Measurements from ENCODE around the gene RHO.

DNA sequence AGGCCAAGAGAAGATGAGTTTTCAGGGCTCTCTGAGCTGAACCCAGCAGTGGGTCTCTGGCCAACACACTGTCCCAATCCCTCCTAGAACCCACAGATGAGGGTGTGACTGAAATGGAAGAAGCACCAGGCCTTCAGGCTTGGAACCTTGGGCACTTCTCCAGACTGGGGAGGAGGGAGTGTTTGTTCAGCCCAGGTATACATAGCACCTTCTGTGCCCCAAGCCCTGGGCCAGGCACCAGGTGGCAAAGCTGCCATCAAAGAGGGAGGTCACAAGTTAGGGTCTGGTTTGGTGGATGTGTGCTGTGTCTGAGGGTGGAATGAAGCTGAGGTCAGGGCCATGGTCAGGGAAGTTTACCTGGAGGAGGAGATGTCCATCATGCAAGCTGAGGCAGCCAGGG lies 15.8 kb upstream of the RHO start:
- TF ChIP-seq EZH2 (IDR thresholded peaks at IDR 0.05) (no peak), JUND (IDR thresholded peaks at IDR 0.05) (no peak), TCF7L2 (IDR thresholded peaks at IDR 0.05; ENCODE audit: borderline replicate concordance, extremely low read depth, insufficient read depth, insufficient read length) (no peak), RAD21 (IDR thresholded peaks at IDR 0.05; ENCODE audit: low read depth) (no peak), POLR2A (IDR thresholded peaks at IDR 0.05; ENCODE audit: borderline replicate concordance, extremely low read depth, insufficient read depth, insufficient read length) (no peak)
- TF ChIP-seq, protein P1, sequence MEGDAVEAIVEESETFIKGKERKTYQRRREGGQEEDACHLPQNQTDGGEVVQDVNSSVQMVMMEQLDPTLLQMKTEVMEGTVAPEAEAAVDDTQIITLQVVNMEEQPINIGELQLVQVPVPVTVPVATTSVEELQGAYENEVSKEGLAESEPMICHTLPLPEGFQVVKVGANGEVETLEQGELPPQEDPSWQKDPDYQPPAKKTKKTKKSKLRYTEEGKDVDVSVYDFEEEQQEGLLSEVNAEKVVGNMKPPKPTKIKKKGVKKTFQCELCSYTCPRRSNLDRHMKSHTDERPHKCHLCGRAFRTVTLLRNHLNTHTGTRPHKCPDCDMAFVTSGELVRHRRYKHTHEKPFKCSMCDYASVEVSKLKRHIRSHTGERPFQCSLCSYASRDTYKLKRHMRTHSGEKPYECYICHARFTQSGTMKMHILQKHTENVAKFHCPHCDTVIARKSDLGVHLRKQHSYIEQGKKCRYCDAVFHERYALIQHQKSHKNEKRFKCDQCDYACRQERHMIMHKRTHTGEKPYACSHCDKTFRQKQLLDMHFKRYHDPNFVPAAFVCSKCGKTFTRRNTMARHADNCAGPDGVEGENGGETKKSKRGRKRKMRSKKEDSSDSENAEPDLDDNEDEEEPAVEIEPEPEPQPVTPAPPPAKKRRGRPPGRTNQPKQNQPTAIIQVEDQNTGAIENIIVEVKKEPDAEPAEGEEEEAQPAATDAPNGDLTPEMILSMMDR (IDR thresholded peaks at IDR 0.05 in 2 of 3, conservative IDR thresholded peaks at IDR 0.05 in 1 of 3; ENCODE audit: borderline replicate concordance in 1 of 3, insufficient read depth in 1 of 3, low read depth in 2 of 3, low read length in 2 of 3): no peak
- TF ChIP-seq, protein P2, sequence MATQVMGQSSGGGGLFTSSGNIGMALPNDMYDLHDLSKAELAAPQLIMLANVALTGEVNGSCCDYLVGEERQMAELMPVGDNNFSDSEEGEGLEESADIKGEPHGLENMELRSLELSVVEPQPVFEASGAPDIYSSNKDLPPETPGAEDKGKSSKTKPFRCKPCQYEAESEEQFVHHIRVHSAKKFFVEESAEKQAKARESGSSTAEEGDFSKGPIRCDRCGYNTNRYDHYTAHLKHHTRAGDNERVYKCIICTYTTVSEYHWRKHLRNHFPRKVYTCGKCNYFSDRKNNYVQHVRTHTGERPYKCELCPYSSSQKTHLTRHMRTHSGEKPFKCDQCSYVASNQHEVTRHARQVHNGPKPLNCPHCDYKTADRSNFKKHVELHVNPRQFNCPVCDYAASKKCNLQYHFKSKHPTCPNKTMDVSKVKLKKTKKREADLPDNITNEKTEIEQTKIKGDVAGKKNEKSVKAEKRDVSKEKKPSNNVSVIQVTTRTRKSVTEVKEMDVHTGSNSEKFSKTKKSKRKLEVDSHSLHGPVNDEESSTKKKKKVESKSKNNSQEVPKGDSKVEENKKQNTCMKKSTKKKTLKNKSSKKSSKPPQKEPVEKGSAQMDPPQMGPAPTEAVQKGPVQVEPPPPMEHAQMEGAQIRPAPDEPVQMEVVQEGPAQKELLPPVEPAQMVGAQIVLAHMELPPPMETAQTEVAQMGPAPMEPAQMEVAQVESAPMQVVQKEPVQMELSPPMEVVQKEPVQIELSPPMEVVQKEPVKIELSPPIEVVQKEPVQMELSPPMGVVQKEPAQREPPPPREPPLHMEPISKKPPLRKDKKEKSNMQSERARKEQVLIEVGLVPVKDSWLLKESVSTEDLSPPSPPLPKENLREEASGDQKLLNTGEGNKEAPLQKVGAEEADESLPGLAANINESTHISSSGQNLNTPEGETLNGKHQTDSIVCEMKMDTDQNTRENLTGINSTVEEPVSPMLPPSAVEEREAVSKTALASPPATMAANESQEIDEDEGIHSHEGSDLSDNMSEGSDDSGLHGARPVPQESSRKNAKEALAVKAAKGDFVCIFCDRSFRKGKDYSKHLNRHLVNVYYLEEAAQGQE (IDR thresholded peaks at IDR 0.05; ENCODE audit: low read depth): no peak

Data from HCT116 (cell line).